ENCODE results near the gene NOP14. TPM values are rescaled to one million over a fixed set of nuclear protein-coding genes. Genes with fewer than 3 reads are reported as not detected.

NOP14 gene
- total RNA-seq, 2 donors from 2014 or later: 16.0 to 17.8 TPM

DNA sequence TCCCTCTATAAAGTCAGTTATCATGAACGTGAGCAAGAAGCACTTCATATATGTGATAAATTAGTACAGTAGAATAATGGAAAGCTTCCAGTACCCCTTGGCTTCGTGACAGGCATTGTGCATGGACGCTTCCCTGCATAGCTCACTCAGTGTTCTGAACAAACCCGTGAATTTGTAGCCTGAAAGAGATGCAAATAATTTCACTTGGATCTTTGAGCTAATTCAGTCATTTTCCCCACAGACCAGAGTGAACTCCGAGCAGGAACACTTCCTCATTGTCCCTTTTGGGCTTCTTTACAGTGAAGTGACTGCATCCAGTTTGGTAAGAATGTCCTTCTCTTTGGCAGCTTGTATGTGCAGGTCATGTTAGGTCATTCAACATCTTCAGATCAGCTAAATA is 69.4 kb downstream of the NOP14 start:
- H3K36me3 ChIP-seq: peaks cover 11 to 12% of the 10 kb centered on the region in 2 donors
- TF ChIP-seq, protein P1, sequence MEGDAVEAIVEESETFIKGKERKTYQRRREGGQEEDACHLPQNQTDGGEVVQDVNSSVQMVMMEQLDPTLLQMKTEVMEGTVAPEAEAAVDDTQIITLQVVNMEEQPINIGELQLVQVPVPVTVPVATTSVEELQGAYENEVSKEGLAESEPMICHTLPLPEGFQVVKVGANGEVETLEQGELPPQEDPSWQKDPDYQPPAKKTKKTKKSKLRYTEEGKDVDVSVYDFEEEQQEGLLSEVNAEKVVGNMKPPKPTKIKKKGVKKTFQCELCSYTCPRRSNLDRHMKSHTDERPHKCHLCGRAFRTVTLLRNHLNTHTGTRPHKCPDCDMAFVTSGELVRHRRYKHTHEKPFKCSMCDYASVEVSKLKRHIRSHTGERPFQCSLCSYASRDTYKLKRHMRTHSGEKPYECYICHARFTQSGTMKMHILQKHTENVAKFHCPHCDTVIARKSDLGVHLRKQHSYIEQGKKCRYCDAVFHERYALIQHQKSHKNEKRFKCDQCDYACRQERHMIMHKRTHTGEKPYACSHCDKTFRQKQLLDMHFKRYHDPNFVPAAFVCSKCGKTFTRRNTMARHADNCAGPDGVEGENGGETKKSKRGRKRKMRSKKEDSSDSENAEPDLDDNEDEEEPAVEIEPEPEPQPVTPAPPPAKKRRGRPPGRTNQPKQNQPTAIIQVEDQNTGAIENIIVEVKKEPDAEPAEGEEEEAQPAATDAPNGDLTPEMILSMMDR (IDR thresholded peaks at IDR 0.05): no peak
- no peak for TF ChIP-seq POLR2A (IDR thresholded peaks at IDR 0.05)
- intact Hi-C loops (cut with DNase I): loop anchor here (2.0 kb wide), 1 partner anchor 47 kb away; no protein-coding TSS in a partner anchor
- WGBS: 6% methylated on average over 5 of the region's 5 CpGs
- H3K4me1 ChIP-seq (replicated peaks): no peaks in the 10 kb centered on the region
- H3K4me3 ChIP-seq: no peak overlapping the region
- no peak overlapping the region for H3K27ac ChIP-seq
- H3K9me3 ChIP-seq: no peaks in the 10 kb centered on the region
- no peaks in the 10 kb centered on the region for H3K27me3 ChIP-seq (replicated peaks; ENCODE audit: insufficient read depth)
- DNase-seq (ENCODE audit: low spot score): no peak

DNA sequence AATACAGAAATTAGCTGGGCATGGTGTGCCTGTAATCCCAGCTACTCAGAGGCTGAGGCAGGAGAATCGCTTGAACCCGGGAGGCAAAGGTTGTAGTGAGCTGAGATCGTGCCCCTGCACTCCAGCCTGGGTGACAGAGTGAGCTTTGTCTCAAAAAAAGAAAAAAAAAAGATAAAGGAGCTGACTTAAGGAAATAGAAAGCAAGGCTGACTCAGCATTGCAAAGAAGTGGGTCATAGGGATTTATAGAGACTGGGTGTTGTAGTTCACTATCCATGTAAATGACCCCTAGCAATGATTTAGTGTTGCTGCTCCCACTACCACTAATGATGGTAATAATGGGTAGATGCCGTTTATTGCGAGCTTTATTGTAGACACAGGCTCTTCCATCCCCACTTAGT is 71.9 kb downstream of the NOP14 start:
- H3K36me3 ChIP-seq: peaks cover 4 to 5% of the 10 kb centered on the region in 2 donors
- no peak overlapping the region for H3K27ac ChIP-seq
- whole genome bisulfite sequencing: 74% methylated on average over 5 of the region's 5 CpGs
- no peak for DNase-seq (ENCODE audit: low spot score)
- TF ChIP-seq POLR2AphosphoS5 (IDR thresholded peaks at IDR 0.05): no peak
- TF ChIP-seq, protein P1 (IDR thresholded peaks at IDR 0.05): no peak
- TF ChIP-seq POLR2A (IDR thresholded peaks at IDR 0.05): no peak
- H3K27me3 ChIP-seq (replicated peaks; ENCODE audit: insufficient read depth): no peaks in the 10 kb centered on the region
- H3K4me1 ChIP-seq (replicated peaks): no peaks in the 10 kb centered on the region
- intact Hi-C loops (cut with DNase I): no loop called here
- H3K9me3 ChIP-seq: no peaks in the 10 kb centered on the region
- H3K4me3 ChIP-seq: no peak overlapping the region

DNA sequence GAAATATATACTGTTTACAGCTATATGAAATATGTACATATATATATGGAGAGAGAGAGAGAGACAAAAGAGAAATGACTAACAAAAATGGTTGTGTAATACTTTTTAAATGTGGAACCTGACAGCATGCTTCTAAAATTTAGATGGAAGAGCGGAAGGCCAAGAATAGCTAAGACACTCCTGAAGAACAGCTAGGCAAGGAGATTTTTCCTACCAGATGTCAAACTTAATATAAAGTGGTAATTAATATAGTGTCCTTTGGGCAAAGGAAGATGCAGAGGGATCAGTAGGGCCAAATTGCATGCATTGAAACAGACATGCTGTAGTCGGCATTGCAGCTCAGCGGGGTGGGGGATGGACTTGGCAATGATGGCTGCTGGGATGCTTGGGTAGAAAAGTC is 74.3 kb downstream of the NOP14 start:
- no peak overlapping the region for H3K27ac ChIP-seq
- H3K27me3 ChIP-seq (replicated peaks; ENCODE audit: insufficient read depth): no peaks in the 10 kb centered on the region
- 97% methylated on average over 3 of the region's 3 CpGs for WGBS
- intact Hi-C loops (cut with DNase I): no loop called here
- no peak for TF ChIP-seq POLR2A (IDR thresholded peaks at IDR 0.05)
- TF ChIP-seq, protein P1 (IDR thresholded peaks at IDR 0.05): no peak
- no peak for TF ChIP-seq POLR2AphosphoS5 (IDR thresholded peaks at IDR 0.05)
- no peaks in the 10 kb centered on the region for H3K4me1 ChIP-seq (replicated peaks)
- no peaks in the 10 kb centered on the region for H3K9me3 ChIP-seq
- H3K36me3 ChIP-seq: peaks cover 0 to 4% of the 10 kb centered on the region in 2 donors
- H3K4me3 ChIP-seq: no peak overlapping the region
- no peak for DNase-seq (ENCODE audit: low spot score)

Other genes starting within 250 kb of the NOP14 start
- 10 to 100 TPM; 54.8 to 94.0 TPM for gene TNIP2, start 207.1 kb downstream of the NOP14 start, total RNA-seq
- 10 to 100 TPM; 24.3 to 41.3 TPM for gene SH3BP2, start 170.3 kb downstream of the NOP14 start, total RNA-seq
- gene ADD1, start 119.6 kb downstream of the NOP14 start, total RNA-seq: 100 to 1,000 TPM; 164 to 321 TPM
- 10 to 100 TPM in 1 of 2 donors, 1 to 10 TPM in 1; 3.4 to 18.9 TPM for gene GRK4, start 165 bp upstream of the NOP14 start, total RNA-seq
- not detected for gene HTT-AS, start 111.1 kb upstream of the NOP14 start, total RNA-seq
- gene HTT, start 111.3 kb upstream of the NOP14 start, total RNA-seq: 10 to 100 TPM; 37.8 to 97.8 TPM